ENCODE data around the gene MED26. TPM values are rescaled to one million over a fixed set of nuclear protein-coding genes. Genes with fewer than 3 reads are reported as not detected.
A peak's percentile ranks its signal among the peaks of the same experiment; 100 is the strongest.
"Not testable (repeated sequence)": the region's sequence is repeated elsewhere in the genome, so short reads cannot be mapped to it uniquely, and the experiment has no call there.

MED26 gene
- total and polyA plus RNA-seq, 7 donors, result 4.8 to 9.6 (median 5.2) TPM

- 93 to 96% (median 94%) methylated on average over 6 of the region's 6 CpGs for WGBS, 3 donors
- intact Hi-C loops (cut with DNase I), result no loop called here
- Histone ChIP-seq H3K27me3 (ENCODE audit: insufficient read depth in 3 of 3, low read length in 2 of 3) (no peaks in the 10 kb centered on the region), H3K4me1 (peaks cover 16% of the 10 kb centered on the region), H3K36me3 (ENCODE audit: insufficient read depth in 1 of 2, low read depth in 1 of 2) (peaks cover 0 to 80% of the 10 kb centered on the region in 2 donors), H3K4me3 (no peak overlapping the region), H3K27ac (no peak overlapping the region), H3K9me3 (no peaks in the 10 kb centered on the region)
- DNase-seq (no peak), ATAC-seq (no peak)
- no peak for TF ChIP-seq CTCF (IDR thresholded peaks at IDR 0.05)
Observed at GRCh38 chr19:16562608-16563025, 65.4 kb downstream of the MED26 start.

- intact Hi-C loops (cut with DNase I), result no loop called here
- H3K27ac ChIP-seq, result peak overlapping the region; percentile 74
- ATAC-seq, result peak; percentile 85 to 95 (median 92)
- H3K4me1 ChIP-seq, result peaks cover 16% of the 10 kb centered on the region
- DNase-seq, result peak in 1 of 2 donors; percentile 80
- no peaks in the 10 kb centered on the region for H3K9me3 ChIP-seq
- peaks cover 0 to 75% of the 10 kb centered on the region in 2 donors for H3K36me3 ChIP-seq (ENCODE audit: insufficient read depth in 1 of 2, low read depth in 1 of 2)
- 26 to 43% (median 30%) methylated on average over 8 of the region's 8 CpGs for WGBS, 3 donors
- no peak overlapping the region for H3K4me3 ChIP-seq
- TF ChIP-seq CTCF (IDR thresholded peaks at IDR 0.05), result no peak
- H3K27me3 ChIP-seq (ENCODE audit: insufficient read depth in 3 of 3, low read length in 2 of 3), result no peaks in the 10 kb centered on the region
Observed at GRCh38 chr19:16561382-16561781, 66.6 kb downstream of the MED26 start.

- ATAC-seq, result no peak
- TF ChIP-seq CTCF (IDR thresholded peaks at IDR 0.05), result no peak
- 87 to 91% (median 89%) methylated on average over 10 of the region's 10 CpGs for WGBS, 3 donors
- intact Hi-C loops (cut with DNase I), result no loop called here
- Histone ChIP-seq H3K27me3 (ENCODE audit: insufficient read depth in 3 of 3, low read length in 2 of 3) (no peaks in the 10 kb centered on the region), H3K9me3 (no peaks in the 10 kb centered on the region), H3K4me1 (peaks cover 16% of the 10 kb centered on the region), H3K36me3 (ENCODE audit: insufficient read depth in 1 of 2, low read depth in 1 of 2) (peaks cover 0 to 73% of the 10 kb centered on the region in 2 donors), H3K27ac (no peak overlapping the region), H3K4me3 (no peak overlapping the region)
- DNase-seq, result no peak
Observed at GRCh38 chr19:16559780-16560276, 68.2 kb downstream of the MED26 start.

- WGBS, 3 donors, result 86 to 89% (median 87%) methylated on average over 8 of the region's 8 CpGs
- H3K36me3 ChIP-seq (ENCODE audit: insufficient read depth in 1 of 2, low read depth in 1 of 2), result peaks cover 6 to 82% of the 10 kb centered on the region in 2 donors
- intact Hi-C loops (cut with DNase I), result no loop called here
Observed at GRCh38 chr19:16554776-16555175, 73.2 kb downstream of the MED26 start.

GRCh38 chr19:16551902-16552301, 76.1 kb downstream of the MED26 start:
- H3K9me3 ChIP-seq, result not testable (repeated sequence)

More at GRCh38 chr19:16554776-16555175, 73.2 kb downstream of the MED26 start:
- Histone ChIP-seq H3K9me3 (no peaks in the 10 kb centered on the region), H3K4me1 (no peaks in the 10 kb centered on the region), H3K4me3 (no peak overlapping the region), H3K27ac (no peak overlapping the region), H3K27me3 (ENCODE audit: insufficient read depth in 3 of 3, low read length in 2 of 3) (no peaks in the 10 kb centered on the region)
- no peak for TF ChIP-seq CTCF (IDR thresholded peaks at IDR 0.05)
- DNase-seq (no peak), ATAC-seq (no peak)

More at GRCh38 chr19:16551902-16552301, 76.1 kb downstream of the MED26 start:
- WGBS, 3 donors, result 94 to 97% (median 96%) methylated on average over 6 of the region's 6 CpGs
- peaks cover 6 to 62% of the 10 kb centered on the region in 2 donors for H3K36me3 ChIP-seq (ENCODE audit: insufficient read depth in 1 of 2, low read depth in 1 of 2)
- H3K4me3 ChIP-seq; H3K27ac ChIP-seq; DNase-seq; H3K4me1 ChIP-seq; H3K27me3 ChIP-seq (ENCODE audit: insufficient read depth in 3 of 3, low read length in 2 of 3); intact Hi-C loops (cut with DNase I); ATAC-seq: not testable (repeated sequence)

All from psoas muscle (tissue), 8 donors.